Neuronal stem cell (in vitro differentiated cells): ENCODE measurements around the gene RMP24.

Experiments used
- DNase-seq: peaks from one replicate; pipeline ENCODE4 v3.0.0-alpha.2; 2013; ENCODE audit warnings: low spot score
- H2AFZ ChIP-seq: one replicate; pipeline ENCODE4 v1.6.1; 2013; ENCODE audit warnings: mild to moderate bottlenecking, low read length, inconsistent platforms
- H2AK5ac ChIP-seq: 2 replicates; pipeline ENCODE4 v1.6.1; 2013; ENCODE audit warnings: low read depth, mild to moderate bottlenecking, inconsistent platforms, low read length, moderate library complexity, mixed read lengths
- H2BK120ac ChIP-seq: 2 replicates; pipeline ENCODE4 v1.6.1; 2013; ENCODE audit warnings: low read depth, mild to moderate bottlenecking, inconsistent platforms, low read length, moderate library complexity, mixed read lengths
- H2BK12ac ChIP-seq: one replicate; pipeline ENCODE4 v1.6.1; 2013; ENCODE audit warnings: low read length, inconsistent platforms
- H2BK15ac ChIP-seq: 2 replicates; pipeline ENCODE4 v1.6.1; 2013; ENCODE audit warnings: mild to moderate bottlenecking, low read length, inconsistent platforms, mixed read lengths
- H2BK5ac ChIP-seq: one replicate; pipeline ENCODE4 v1.6.1; 2013; ENCODE audit warnings: inconsistent platforms, mild to moderate bottlenecking, low read length, moderate library complexity
- H3K14ac ChIP-seq: one replicate; pipeline ENCODE4 v1.6.1; 2013; ENCODE audit warnings: low read length, inconsistent platforms
- H3K18ac ChIP-seq: 2 replicates; pipeline ENCODE4 v1.6.1; 2013; ENCODE audit warnings: low read length, inconsistent platforms
- H3K23ac ChIP-seq: 2 replicates; pipeline ENCODE4 v1.6.1; 2013; ENCODE audit warnings: low read depth, mild to moderate bottlenecking, mixed read lengths, low read length, inconsistent platforms; ENCODE audit not compliant: poor library complexity
- H3K27ac ChIP-seq: replicated peaks from 3 replicates; pipeline ENCODE4 v1.5.1; 2013; ENCODE audit warnings: low read length, inconsistent platforms
- H3K27me3 ChIP-seq, 3 experiments: 2 replicates each; pipeline ENCODE4 v1.6.1; 2013; ENCODE audit warnings: low read length in 3 of 3, mild to moderate bottlenecking in 2 of 3, inconsistent platforms in 1 of 3, low read depth in 1 of 3, mixed read lengths in 1 of 3, moderate library complexity in 1 of 3; ENCODE audit not compliant: control insufficient read depth in 3 of 3, insufficient read depth in 3 of 3
- H3K36me3 ChIP-seq, 2 donors: replicated peaks in 1 of 2; 2 replicates each; pipeline ENCODE4 v1.6.1; 2013; ENCODE audit warnings: low read length in 2 of 2; ENCODE audit not compliant: control insufficient read depth in 2 of 2, insufficient read depth in 2 of 2
- H3K4ac ChIP-seq: 2 replicates; pipeline ENCODE4 v1.6.1; 2013; ENCODE audit warnings: inconsistent platforms, mild to moderate bottlenecking, low read length, moderate library complexity
- H3K4me1 ChIP-seq, 2 donors: 1 replicate in 1 of 2; 2 replicates in 1 of 2; pipeline ENCODE4 v1.6.1; 2013; ENCODE audit warnings: low read length in 2 of 2, low read depth in 1 of 2; ENCODE audit not compliant: control insufficient read depth in 2 of 2, insufficient read depth in 1 of 2
- H3K4me2 ChIP-seq: one replicate; pipeline ENCODE4 v1.6.1; 2013; ENCODE audit warnings: mild to moderate bottlenecking, low read length, inconsistent platforms; ENCODE audit not compliant: insufficient read depth, poor library complexity, severe bottlenecking
- H3K4me3 ChIP-seq, 2 donors: 2 replicates each; pipeline ENCODE4 v1.5.1; 2013; ENCODE audit warnings: low read length in 2 of 2, mild to moderate bottlenecking in 2 of 2, inconsistent platforms in 1 of 2, moderate library complexity in 1 of 2
- H3K79me1 ChIP-seq: one replicate; pipeline ENCODE4 v1.6.1; 2013; ENCODE audit warnings: low read depth, mild to moderate bottlenecking, inconsistent platforms, low read length, moderate library complexity
- H3K9ac ChIP-seq: one replicate; pipeline ENCODE4 v1.6.1; 2013; ENCODE audit warnings: mild to moderate bottlenecking, low read depth, low read length, inconsistent platforms; ENCODE audit not compliant: poor library complexity
- H3K9me3 ChIP-seq, 2 donors: replicated peaks in 1 of 2; 2 replicates each; pipeline versions ENCODE3 to v1.6.1; 2013; ENCODE audit warnings: low read length in 2 of 2, mild to moderate bottlenecking in 2 of 2, inconsistent platforms in 1 of 2, low read depth in 1 of 2, mixed read lengths in 1 of 2, moderate library complexity in 1 of 2; ENCODE audit not compliant: control insufficient read depth in 2 of 2, insufficient read depth in 1 of 2
- H4K8ac ChIP-seq: one replicate; pipeline ENCODE4 v1.6.1; 2013; ENCODE audit warnings: low read depth, mild to moderate bottlenecking, inconsistent platforms, low read length, moderate library complexity
- H4K91ac ChIP-seq: one replicate; pipeline ENCODE4 v1.6.1; 2013; ENCODE audit warnings: low read length, low read depth, mild to moderate bottlenecking, inconsistent platforms; ENCODE audit not compliant: poor library complexity
- WGBS, 2 donors: extraction: QIAGEN DNeasy Blood & Tissue Kit; methylation state at CpG; one replicate each; pipeline ENCODE4 v1.1.7; 2013; ENCODE audit warnings: missing lambda C conversion rate in 2 of 2, mixed read lengths in 1 of 2; ENCODE audit not compliant: insufficient read length in 2 of 2, insufficient replicate concordance in 1 of 2; ENCODE audit errors: extremely low coverage in 2 of 2; 5-methylcytosine and 5-hydroxymethylcytosine counted together

The RMP24 gene

GRCh38 chr18:35979112-35979511 lies 6.6 kb downstream of the RMP24 start:
- Histone ChIP-seq H3K4me2 (no peak overlapping the region), H3K79me1 (peaks cover 3% of the 10 kb centered on the region), H3K4me1 (no peaks in the 10 kb centered on the region), H3K27me3 (no peaks in the 10 kb centered on the region), H3K4me3 (no peak overlapping the region), H3K27ac (no peak overlapping the region), H3K23ac (no peak overlapping the region), H3K9ac (no peak overlapping the region), H2AK5ac (no peak overlapping the region), H3K9me3 (no peaks in the 10 kb centered on the region), H2BK12ac (no peak overlapping the region), H3K18ac (no peak overlapping the region), H2BK5ac (no peak overlapping the region), H4K91ac (no peak overlapping the region), H2AFZ (no peak overlapping the region), H3K14ac (no peak overlapping the region), H2BK120ac (no peak overlapping the region), H3K4ac (no peak overlapping the region), H3K36me3 (peaks cover 18 to 86% of the 10 kb centered on the region in 2 donors), H2BK15ac (no peak overlapping the region), H4K8ac (no peak overlapping the region)
- no peak for DNase-seq

GRCh38 chr18:35982409-35983114 lies 10.1 kb downstream of the RMP24 start:
- Histone ChIP-seq H3K27ac (no peak overlapping the region), H3K4ac (no peak overlapping the region), H3K4me1 (no peaks in the 10 kb centered on the region)

GRCh38 chr18:35983147-35983546 lies 10.7 kb downstream of the RMP24 start:
- Histone ChIP-seq H2BK12ac (no peak overlapping the region), H4K8ac (no peak overlapping the region), H3K4ac (no peak overlapping the region), H3K23ac (no peak overlapping the region), H3K9me3 (no peaks in the 10 kb centered on the region), H3K27me3 (no peaks in the 10 kb centered on the region), H3K4me3 (no peak overlapping the region), H3K79me1 (peaks cover under 1% of the 10 kb centered on the region), H3K4me1 (no peaks in the 10 kb centered on the region), H3K27ac (no peak overlapping the region), H3K4me2 (no peak overlapping the region), H2BK120ac (no peak overlapping the region), H2AK5ac (no peak overlapping the region), H3K9ac (no peak overlapping the region), H2AFZ (no peak overlapping the region), H4K91ac (no peak overlapping the region), H3K36me3 (peaks cover 6 to 49% of the 10 kb centered on the region in 2 donors), H2BK15ac (no peak overlapping the region), H3K14ac (no peak overlapping the region), H2BK5ac (no peak overlapping the region), H3K18ac (no peak overlapping the region)
- no peak for DNase-seq

More at GRCh38 chr18:35982409-35983114, 10.1 kb downstream of the RMP24 start:
- H3K14ac ChIP-seq, result no peak overlapping the region
- H4K8ac ChIP-seq, result no peak overlapping the region
- no peak overlapping the region for H2BK5ac ChIP-seq
- WGBS, 2 donors, result no CpG with 5 or more reads among the region's 2 CpGs
- no peaks in the 10 kb centered on the region for H3K9me3 ChIP-seq
- no peak overlapping the region for H3K4me2 ChIP-seq
- H3K9ac ChIP-seq, result no peak overlapping the region
- peaks cover 3% of the 10 kb centered on the region for H3K79me1 ChIP-seq
- DNase-seq, result no peak
- no peak overlapping the region for H2BK120ac ChIP-seq
- no peak overlapping the region for H2BK12ac ChIP-seq
- peaks cover 12 to 53% of the 10 kb centered on the region in 2 donors for H3K36me3 ChIP-seq
- no peak overlapping the region for H4K91ac ChIP-seq
- H3K4me3 ChIP-seq, result no peak overlapping the region
- no peak overlapping the region for H2AFZ ChIP-seq
- no peak overlapping the region for H3K23ac ChIP-seq
- H3K27me3 ChIP-seq, result no peaks in the 10 kb centered on the region
- H3K18ac ChIP-seq, result no peak overlapping the region
- H2BK15ac ChIP-seq, result no peak overlapping the region
- H2AK5ac ChIP-seq, result no peak overlapping the region

DNA sequence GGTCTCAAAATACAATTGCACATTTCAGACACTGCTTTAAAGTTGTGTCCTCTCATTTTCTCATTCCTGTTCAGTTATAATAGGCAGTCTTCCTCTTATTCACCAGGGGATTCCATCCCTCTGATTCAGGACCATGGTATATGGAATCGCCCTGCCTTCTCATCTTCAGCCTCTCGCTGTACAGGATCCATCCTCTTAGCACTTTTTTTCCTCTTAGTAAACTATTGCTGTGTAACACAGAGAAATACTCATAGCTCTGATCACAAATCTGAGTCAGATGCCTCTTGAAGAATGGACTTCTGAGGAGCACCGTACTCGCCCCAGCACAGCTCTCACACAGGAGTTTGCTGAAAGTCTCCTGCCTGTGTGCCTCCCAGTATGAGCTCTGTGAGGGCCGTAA lies 11.3 kb downstream of the RMP24 start:
- Histone ChIP-seq H3K36me3 (peaks cover 6 to 49% of the 10 kb centered on the region in 2 donors), H2AFZ (no peak overlapping the region), H3K23ac (no peak overlapping the region), H3K27me3 (no peaks in the 10 kb centered on the region), H3K79me1 (no peaks in the 10 kb centered on the region), H2BK15ac (no peak overlapping the region), H3K4me3 (no peak overlapping the region), H3K18ac (no peak overlapping the region), H3K4me2 (no peak overlapping the region), H2BK12ac (no peak overlapping the region), H3K9ac (no peak overlapping the region), H2AK5ac (no peak overlapping the region), H3K4ac (no peak overlapping the region), H2BK120ac (no peak overlapping the region), H2BK5ac (no peak overlapping the region), H3K4me1 (no peaks in the 10 kb centered on the region), H3K14ac (no peak overlapping the region), H3K9me3 (no peaks in the 10 kb centered on the region), H4K8ac (no peak overlapping the region), H3K27ac (no peak overlapping the region), H4K91ac (no peak overlapping the region)
- no peak for DNase-seq
- no CpG with 5 or more reads among the region's 5 CpGs for WGBS, 2 donors
